ENCODE data around the gene TBC1D2.
"Not testable (repeated sequence)": the region's sequence is repeated elsewhere in the genome, so short reads cannot be mapped to it uniquely, and the experiment has no call there.

The TBC1D2 gene

DNA sequence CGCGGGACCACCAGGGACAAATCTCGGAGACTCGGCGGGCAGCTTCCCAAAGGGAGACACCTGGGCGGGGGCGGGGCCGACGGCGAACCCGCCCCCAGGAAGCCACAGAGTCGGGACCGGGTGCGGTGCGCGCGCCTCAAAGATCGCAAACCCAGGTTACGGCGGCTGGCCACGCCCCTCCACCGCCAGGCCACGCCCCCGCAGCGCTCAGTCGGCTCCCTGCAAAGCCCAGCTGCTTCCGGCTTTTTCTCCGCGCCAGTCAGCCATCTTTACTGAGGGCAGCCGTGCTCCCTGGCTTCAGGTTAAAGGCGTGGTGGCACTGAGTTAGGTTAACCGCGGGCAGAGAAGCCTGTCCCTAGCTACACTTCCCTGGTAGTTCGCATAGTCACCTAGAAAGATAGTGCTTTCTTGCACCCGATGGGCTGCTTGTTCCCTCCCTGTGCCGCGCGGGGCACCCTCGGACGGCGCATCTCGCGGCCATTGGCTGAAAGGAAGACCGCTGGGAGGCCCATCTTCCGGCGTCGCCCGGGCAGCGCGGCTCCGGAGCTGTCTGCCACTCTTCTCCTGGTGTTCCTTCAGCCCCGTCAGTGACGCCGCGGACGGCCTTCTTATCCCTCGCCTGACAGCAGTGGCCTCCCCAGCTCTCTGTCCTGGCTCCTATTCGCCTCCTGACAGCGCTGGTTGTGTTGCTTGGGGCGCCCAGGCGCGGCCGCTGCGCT is at the start of gene TBC1D2:
TSS of gene TBC1D2 (minus strand) at position 72 of the 719 bp plus-strand sequence. CDS start 108 bp downstream, outside the sequence.
- peak; percentile 94 for DNase-seq

- no peak for DNase-seq
Measured at GRCh38 chr9:98304381-98304780, 48.9 kb upstream of the TBC1D2 start.

DNA sequence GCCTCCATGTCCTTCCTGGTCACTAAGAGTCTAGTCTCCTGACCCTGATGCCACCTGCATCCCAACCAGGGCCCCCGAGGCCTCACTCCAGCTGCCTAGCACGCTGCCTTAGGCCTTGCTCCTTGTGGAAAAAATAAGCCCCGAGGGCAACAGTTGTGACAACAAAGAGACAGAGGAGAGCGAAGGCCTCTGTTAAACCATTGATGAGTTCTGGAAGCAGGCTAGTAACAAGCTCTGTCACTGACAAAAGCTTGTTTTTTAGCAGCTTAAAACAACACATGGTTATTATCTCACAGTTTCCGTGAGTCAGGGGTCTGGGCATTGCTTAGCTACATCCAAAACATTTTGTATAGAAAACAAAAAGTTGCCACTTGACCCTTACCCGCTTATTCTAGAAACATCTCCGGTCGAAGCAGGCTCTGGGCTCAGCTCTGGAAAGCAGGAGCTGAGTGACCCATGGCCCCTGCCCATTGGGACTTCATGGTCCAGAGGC is 48.2 kb upstream of the TBC1D2 start:
- DNase-seq = no peak

GRCh38 chr9:98302938-98303632 is 47.6 kb upstream of the TBC1D2 start:
- no peak for DNase-seq

DNA sequence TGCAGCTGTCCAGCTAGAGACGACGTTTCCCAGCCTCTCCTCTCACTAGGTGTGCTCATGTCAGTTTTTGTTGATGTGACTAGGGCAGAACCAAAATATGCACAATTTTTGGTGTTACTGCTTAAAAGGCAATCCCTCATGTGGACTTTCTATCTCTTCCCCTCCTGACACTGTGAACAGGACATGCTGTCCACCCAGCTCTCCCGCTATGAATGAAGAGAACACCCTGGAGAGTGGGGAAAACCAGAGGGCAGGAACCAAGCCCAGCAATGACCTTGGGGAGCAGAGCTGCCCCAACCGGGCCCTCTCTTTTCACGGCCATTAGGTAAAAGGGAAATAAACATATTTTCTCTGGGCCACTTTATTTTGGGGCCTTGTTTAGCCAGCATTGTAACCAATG is 46.7 kb upstream of the TBC1D2 start:
- no peak for DNase-seq

- DNase-seq = no peak
Measured at GRCh38 chr9:98300611-98301010, 45.2 kb upstream of the TBC1D2 start.

DNA sequence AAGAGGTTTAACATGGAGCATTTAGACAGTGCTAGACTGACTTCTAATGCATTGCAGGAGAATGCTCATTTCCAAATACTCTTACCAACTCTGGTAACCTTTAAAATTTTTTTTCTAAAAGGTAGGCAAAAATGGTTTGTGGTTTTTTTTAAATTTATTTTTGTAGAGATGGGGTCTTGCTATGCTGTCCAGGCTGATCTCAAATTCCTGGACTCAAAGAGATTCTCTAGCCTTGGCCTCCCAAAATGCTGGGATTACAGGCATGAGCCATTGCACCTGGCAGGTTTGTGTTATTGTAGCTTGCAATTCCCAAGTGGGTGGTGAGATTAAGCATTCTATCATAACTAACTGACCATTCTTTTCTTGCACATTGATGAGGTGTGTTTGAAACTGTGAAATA is 43.0 kb upstream of the TBC1D2 start:
- DNase-seq = no peak

- no peak for DNase-seq
Measured at GRCh38 chr9:98295824-98296223, 40.4 kb upstream of the TBC1D2 start.

GRCh38 chr9:98291820-98292219 is 36.4 kb upstream of the TBC1D2 start:
- DNase-seq = no peak

- DNase-seq = no peak
Measured at GRCh38 chr9:98290411-98290810, 35.0 kb upstream of the TBC1D2 start.

DNA sequence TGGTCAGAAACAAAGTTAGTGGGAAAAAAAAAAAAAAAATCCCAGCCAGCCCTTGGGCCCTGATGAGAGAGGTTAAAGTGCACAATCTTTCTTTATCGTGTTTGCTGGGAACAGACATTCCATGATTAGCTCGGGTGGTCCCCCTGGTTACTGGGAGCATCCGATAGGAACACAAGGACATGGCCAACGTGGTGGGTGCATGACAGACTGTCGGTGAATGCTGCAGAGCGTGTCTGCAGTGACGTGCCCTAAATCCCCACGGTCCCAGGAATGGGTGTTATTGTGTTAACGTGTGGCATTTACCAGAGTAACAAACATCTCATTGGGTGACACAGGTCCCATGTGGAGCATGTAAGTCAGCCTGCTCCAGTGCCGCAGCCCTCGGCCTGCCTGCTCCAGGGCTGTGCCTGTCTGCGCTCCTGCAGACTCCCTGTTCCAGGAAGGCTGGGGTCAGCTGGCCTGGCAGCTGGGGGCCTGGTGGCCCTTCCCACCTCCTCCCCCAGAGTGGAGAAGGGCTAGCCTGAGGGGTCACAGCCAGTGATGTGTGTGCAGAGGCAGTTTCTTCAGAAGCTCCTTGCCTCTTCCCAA is 34.3 kb upstream of the TBC1D2 start:
- DNase-seq = no peak

DNA sequence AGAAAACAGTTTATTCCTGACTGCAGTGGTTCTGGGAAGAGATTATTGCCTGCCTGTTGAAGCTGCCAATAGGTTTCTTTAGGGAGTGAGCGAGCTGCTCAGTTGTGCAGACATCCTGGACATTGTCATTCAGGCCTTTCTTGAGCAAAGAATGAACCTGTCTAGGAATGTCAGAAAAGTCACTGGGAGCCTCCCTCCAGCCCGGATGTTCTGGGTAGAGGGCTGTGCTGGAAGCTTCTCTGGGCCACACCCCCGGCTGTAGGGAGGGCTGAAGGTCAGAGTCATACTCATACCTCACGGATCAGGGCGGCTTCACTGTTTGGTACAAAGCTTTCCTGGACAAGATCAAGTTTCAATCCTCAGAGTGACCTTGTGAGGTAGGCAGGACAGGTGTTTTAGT is 33.4 kb upstream of the TBC1D2 start:
- no peak for DNase-seq

DNA sequence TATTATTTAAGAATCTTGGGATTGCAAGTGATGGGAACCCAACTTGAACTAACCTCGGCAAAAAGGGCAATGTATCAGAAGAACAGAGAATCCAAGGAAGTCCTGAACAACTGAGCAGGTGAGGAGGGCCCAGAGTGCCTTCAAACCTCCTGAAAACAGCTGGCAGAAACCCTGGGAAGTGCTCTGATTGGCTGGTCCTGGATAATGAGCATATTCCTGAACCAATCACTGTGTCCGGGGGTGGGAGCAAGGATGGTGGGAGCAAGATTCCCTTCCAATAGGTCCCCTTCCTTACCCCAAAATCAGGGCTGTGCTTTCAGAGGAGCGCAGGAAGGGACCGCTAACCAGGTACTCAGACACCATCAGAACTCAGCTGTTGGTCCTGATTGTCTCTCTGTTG is 31.9 kb upstream of the TBC1D2 start:
- no peak for DNase-seq

- no peak for DNase-seq
Measured at GRCh38 chr9:98285446-98285845, 30.0 kb upstream of the TBC1D2 start.

GRCh38 chr9:98284754-98285153 is 29.3 kb upstream of the TBC1D2 start:
- no peak for DNase-seq

GRCh38 chr9:98283143-98283542 is 27.7 kb upstream of the TBC1D2 start:
- DNase-seq = not testable (repeated sequence)

DNA sequence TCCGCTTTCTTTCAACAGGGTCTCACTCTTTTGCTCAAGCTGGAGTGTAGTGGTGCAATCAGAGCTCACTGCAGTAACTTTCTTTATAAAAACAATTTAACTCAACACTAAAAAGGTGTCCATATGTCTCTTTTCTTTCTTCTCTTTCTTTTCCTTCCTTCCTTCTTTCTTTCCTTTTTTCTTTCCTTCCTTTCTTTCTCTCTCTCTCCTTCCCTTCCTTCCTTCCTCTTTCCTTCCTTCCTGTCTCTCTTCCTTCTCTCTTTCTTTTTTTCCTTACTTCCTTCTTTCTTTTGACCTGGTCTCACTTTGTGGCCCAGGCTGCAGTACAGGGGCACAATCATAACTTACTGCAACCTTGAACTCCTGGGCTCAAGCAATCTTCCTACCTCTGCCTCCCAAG is 25.8 kb upstream of the TBC1D2 start:
- DNase-seq = no peak

DNA sequence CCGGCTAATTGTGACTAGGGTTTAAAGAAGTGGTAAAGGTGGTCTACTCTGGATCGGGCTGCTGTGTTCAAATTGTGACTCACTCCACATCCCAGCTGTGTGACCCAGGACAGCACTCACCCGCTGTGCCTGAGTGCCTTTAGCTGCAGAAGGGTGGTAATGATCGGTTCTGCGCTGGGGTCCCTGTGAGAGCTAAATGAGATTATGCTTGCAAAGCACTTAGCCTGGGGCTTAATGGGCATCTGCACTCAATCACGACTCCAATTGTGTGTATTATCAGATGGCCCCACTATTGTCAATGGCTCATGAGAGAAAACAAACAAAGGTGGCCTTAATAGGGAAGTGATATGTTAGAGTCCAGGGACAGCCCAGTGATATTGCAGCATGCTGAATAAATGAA is 25.1 kb upstream of the TBC1D2 start:
- DNase-seq = no peak

GRCh38 chr9:98280162-98280561 is 24.7 kb upstream of the TBC1D2 start:
- DNase-seq = no peak

DNA sequence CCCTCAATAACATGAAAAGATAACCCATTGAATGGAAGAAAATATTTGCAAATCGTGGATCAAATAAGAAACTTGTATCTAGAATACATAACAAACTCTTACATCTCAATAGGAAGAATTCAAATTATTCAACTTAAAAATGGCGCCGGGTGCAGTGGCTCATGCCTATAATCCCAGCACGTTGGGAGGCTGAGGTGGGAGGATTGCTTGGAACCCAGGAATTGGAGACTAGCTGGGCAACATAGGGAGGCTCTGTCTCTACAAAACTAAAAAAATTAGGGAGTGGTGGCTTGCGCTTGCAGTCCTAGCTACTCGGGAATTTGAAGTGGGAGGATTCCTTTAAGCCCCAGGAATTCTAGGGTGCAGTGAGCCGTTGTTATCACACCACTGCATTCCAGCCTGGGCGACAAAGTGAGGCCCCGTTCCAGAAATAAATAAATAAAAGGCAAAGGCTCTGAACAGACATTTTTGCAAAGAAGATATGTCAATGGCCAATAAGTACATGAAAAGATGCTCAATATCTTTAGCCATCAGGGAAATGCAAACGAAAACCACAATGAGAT is 21.5 kb upstream of the TBC1D2 start:
- no peak for DNase-seq

DNA sequence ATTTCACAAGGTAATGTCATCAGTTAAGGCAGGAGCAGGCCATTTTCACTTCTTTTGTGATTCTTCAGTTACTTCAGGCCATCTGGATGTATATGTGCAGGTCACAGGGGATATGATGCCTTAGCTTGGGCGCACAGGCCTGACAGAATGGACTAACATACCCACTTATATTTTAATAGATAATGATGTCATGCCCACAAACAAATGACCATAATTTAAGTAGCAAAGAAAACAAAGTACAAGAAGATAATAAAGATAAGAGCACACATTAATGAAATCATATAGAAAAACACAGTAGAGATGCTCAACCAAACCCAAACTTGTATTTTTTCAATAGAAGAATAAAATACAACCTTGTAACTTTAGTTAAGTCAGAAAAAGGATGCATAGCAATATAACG is 19.7 kb upstream of the TBC1D2 start:
- no peak for DNase-seq

GRCh38 chr9:98272083-98272482 is 16.6 kb upstream of the TBC1D2 start:
- no peak for DNase-seq

DNA sequence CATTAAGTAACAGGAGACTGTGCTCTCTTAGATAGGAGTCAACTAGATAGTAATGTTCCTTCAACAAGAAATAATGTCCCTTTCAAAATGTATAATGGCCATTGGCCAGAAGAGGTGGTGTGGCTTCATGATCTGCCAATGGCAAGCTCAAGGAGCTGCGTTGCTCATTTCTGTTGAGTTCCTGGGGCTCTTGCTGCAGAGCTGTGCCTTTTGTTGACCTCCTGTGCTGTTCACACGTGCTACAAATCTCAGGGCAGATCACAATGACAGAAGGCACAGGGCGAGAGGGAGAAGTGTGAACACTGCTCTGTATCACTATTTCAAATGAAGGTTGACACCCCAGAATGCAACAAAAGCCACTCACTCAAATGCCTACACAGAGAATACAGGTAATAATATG is 16.0 kb upstream of the TBC1D2 start:
- no peak for DNase-seq

GRCh38 chr9:98270284-98270683 is 14.8 kb upstream of the TBC1D2 start:
- not testable (repeated sequence) for DNase-seq
